Ovary (tissue), 3 donors: ENCODE measurements around the gene ERBB2.

Experiments used
- CTCF ChIP-seq, 3 donors: fragments of 450-650 bp in 2 of 3; fragments of 200-600 bp in 1 of 3; IDR thresholded peaks; one replicate each; pipeline versions ENCODE4 v1.5.1 to v1.8.0; 2016 to 2022; ENCODE audit warnings: antibody characterized with exemption in 3 of 3, mild to moderate bottlenecking in 1 of 3
- POLR2A ChIP-seq: fragments of 450-650 bp; IDR thresholded peaks from one replicate; pipeline ENCODE4 v1.6.1; 2017; ENCODE audit warnings: antibody characterized with exemption, mild to moderate bottlenecking, moderate library complexity
- donor health status: DM: no; HTN: no; CAD: no.

- no peak for TF ChIP-seq POLR2A
- no peak for TF ChIP-seq CTCF (IDR thresholded peaks at IDR 0.05)
Measured at GRCh38 chr17:39776252-39776651, 76.4 kb downstream of the ERBB2 start.
